Mesenchymal stem cell (in vitro differentiated cells and primary cell): ENCODE results near the gene OR5H2.

ENCODE experiments used
- DNase-seq: peaks from one replicate; pipeline ENCODE4 v3.0.0-alpha.2; 2013
- H2AFZ ChIP-seq: one replicate; pipeline ENCODE4 v1.6.1; 2013; ENCODE audit warnings: low read depth, mild to moderate bottlenecking, control low read depth, inconsistent platforms, low read length, moderate library complexity
- H2AK5ac ChIP-seq: 2 replicates; pipeline ENCODE4 v1.6.1; 2013; ENCODE audit warnings: low read length, moderate library complexity, mild to moderate bottlenecking, inconsistent platforms; ENCODE audit not compliant: severe bottlenecking
- H2BK120ac ChIP-seq: one replicate; pipeline ENCODE4 v1.6.1; 2013; ENCODE audit warnings: low read depth, mild to moderate bottlenecking, inconsistent platforms, low read length, moderate library complexity
- H2BK12ac ChIP-seq, 2 experiments: one replicate each; pipeline ENCODE4 v1.6.1; 2013; ENCODE audit warnings: inconsistent platforms in 2 of 2, low read length in 2 of 2, mild to moderate bottlenecking in 2 of 2, moderate library complexity in 2 of 2, control low read depth in 1 of 2
- H2BK15ac ChIP-seq: one replicate; pipeline ENCODE4 v1.6.1; 2013; ENCODE audit warnings: mild to moderate bottlenecking, low read depth, inconsistent platforms; ENCODE audit not compliant: poor library complexity, severe bottlenecking
- H2BK5ac ChIP-seq: 2 replicates; pipeline ENCODE4 v1.6.1; 2013; ENCODE audit warnings: low read depth, mild to moderate bottlenecking, low read length, control low read depth, inconsistent platforms; ENCODE audit not compliant: poor library complexity, severe bottlenecking
- H3K14ac ChIP-seq, 2 experiments: one replicate each; pipeline ENCODE4 v1.6.1; 2013; ENCODE audit warnings: inconsistent platforms in 2 of 2, low read length in 2 of 2, control low read depth in 1 of 2, mild to moderate bottlenecking in 1 of 2, moderate library complexity in 1 of 2
- H3K18ac ChIP-seq, 2 experiments: one replicate each; pipeline ENCODE4 v1.6.1; 2013; ENCODE audit warnings: inconsistent platforms in 2 of 2, low read length in 2 of 2, control low read depth in 1 of 2, low read depth in 1 of 2, mild to moderate bottlenecking in 1 of 2
- H3K23ac ChIP-seq, 2 experiments: one replicate each; pipeline ENCODE4 v1.6.1; 2013; ENCODE audit warnings: inconsistent platforms in 2 of 2, low read length in 2 of 2, mild to moderate bottlenecking in 2 of 2, moderate library complexity in 2 of 2, control low read depth in 1 of 2
- H3K27ac ChIP-seq: 2 replicates; pipeline ENCODE4 v1.5.1; 2013; ENCODE audit warnings: mild to moderate bottlenecking, moderate library complexity, low read length, control low read depth, inconsistent platforms; ENCODE audit not compliant: poor library complexity, severe bottlenecking
- H3K27me3 ChIP-seq, 2 experiments: 2 replicates each; pipeline versions ENCODE4 v1.6.1 to v1.7.0; 2013; ENCODE audit warnings: low read length in 2 of 2, mild to moderate bottlenecking in 2 of 2, moderate library complexity in 2 of 2, control low read depth in 1 of 2, inconsistent platforms in 1 of 2; ENCODE audit not compliant: control insufficient read depth in 1 of 2, insufficient read depth in 1 of 2
- H3K36me3 ChIP-seq, 2 experiments: 2 replicates each; pipeline versions ENCODE4 v1.6.1 to v1.7.0; 2013; ENCODE audit warnings: low read length in 2 of 2, control low read depth in 1 of 2, inconsistent platforms in 1 of 2, low read depth in 1 of 2, mild to moderate bottlenecking in 1 of 2; ENCODE audit not compliant: insufficient read depth in 2 of 2, control insufficient read depth in 1 of 2
- H3K4ac ChIP-seq, 2 experiments: one replicate each; pipeline ENCODE4 v1.6.1; 2013; ENCODE audit warnings: inconsistent platforms in 2 of 2, low read length in 2 of 2, mild to moderate bottlenecking in 2 of 2, moderate library complexity in 2 of 2, control low read depth in 1 of 2, low read depth in 1 of 2
- H3K4me1 ChIP-seq: 2 replicates; pipeline ENCODE4 v1.6.1; 2013; ENCODE audit warnings: low read depth, low read length, control low read depth; ENCODE audit not compliant: control insufficient read depth, insufficient read depth
- H3K4me2 ChIP-seq: 2 replicates; pipeline ENCODE4 v1.6.1; 2013; ENCODE audit warnings: low read length, mild to moderate bottlenecking, inconsistent platforms; ENCODE audit not compliant: poor library complexity, severe bottlenecking
- H3K4me3 ChIP-seq, 2 experiments: 2 replicates each; pipeline versions ENCODE4 v1.5.1 to v1.7.0; 2013; ENCODE audit warnings: low read length in 2 of 2, mild to moderate bottlenecking in 2 of 2, control low read depth in 1 of 2, low read depth in 1 of 2; ENCODE audit not compliant: insufficient read depth in 1 of 2
- H3K79me1 ChIP-seq: replicated peaks from 2 replicates; pipeline ENCODE4 v1.6.1; 2013; ENCODE audit warnings: mild to moderate bottlenecking, control low read depth, low read length, inconsistent platforms; ENCODE audit not compliant: poor library complexity, severe bottlenecking
- H3K9ac ChIP-seq: 2 replicates; pipeline ENCODE4 v1.7.0; 2013; ENCODE audit warnings: mild to moderate bottlenecking, low read length, moderate library complexity
- H3K9me3 ChIP-seq: 2 replicates; pipeline ENCODE4 v1.7.0; 2013; ENCODE audit warnings: mild to moderate bottlenecking, low read length; ENCODE audit not compliant: control insufficient read depth
- H4K8ac ChIP-seq: one replicate; pipeline ENCODE4 v1.6.1; 2013; ENCODE audit warnings: inconsistent platforms, mild to moderate bottlenecking, low read length, moderate library complexity
- H4K91ac ChIP-seq: one replicate; pipeline ENCODE4 v1.6.1; 2013; ENCODE audit warnings: mild to moderate bottlenecking, low read length, inconsistent platforms
- WGBS: methylation state at CpG from one replicate; pipeline ENCODE4 v1.1.7; 2013; ENCODE audit warnings: mixed read lengths; 5-methylcytosine and 5-hydroxymethylcytosine counted together

OR5H2 gene

DNA sequence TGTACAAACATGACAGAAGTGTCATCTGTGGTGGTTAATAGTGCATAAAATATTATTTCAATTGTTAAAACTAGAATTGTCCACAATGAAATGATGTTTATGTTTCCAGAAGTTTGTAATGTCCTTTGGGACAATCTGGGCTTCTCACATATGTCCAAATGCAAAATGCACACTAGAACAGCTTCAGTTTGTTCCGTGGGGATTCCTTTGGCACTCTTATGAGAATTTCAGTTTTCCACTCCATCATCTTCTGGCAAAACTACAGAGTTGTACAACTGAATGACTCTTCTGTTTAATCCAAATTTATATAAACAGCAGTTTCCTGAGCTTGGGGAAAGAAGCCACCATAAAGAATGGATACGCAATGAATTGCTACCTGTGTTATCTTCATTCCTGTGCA, 20.3 kb upstream of the OR5H2 start:
- Histone ChIP-seq H2AFZ (no peak overlapping the region), H3K9me3 (peaks cover 6% of the 10 kb centered on the region), H3K14ac (no peak overlapping the region), H2AK5ac (no peak overlapping the region), H2BK15ac (no peak overlapping the region), H3K4me3 (no peak overlapping the region), H3K18ac (no peak overlapping the region), H3K36me3 (no peaks in the 10 kb centered on the region), H2BK120ac (no peak overlapping the region), H4K91ac (no peak overlapping the region), H2BK5ac (no peak overlapping the region), H3K27me3 (no peaks in the 10 kb centered on the region), H2BK12ac (no peak overlapping the region), H4K8ac (no peak overlapping the region), H3K23ac (no peak overlapping the region), H3K9ac (no peak overlapping the region), H3K79me1 (no peaks in the 10 kb centered on the region), H3K27ac (no peak overlapping the region), H3K4me2 (no peak overlapping the region), H3K4me1 (no peaks in the 10 kb centered on the region), H3K4ac (no peak overlapping the region)
- DNase-seq: no peak
- WGBS: 64% methylated on average over 1 of the region's 2 CpGs

- H4K8ac ChIP-seq: no peak within 1 kb of the TSS
- no peak within 1 kb of the TSS for H3K23ac ChIP-seq
- DNase-seq: no peak
- no peak within 1 kb of the TSS for H2BK120ac ChIP-seq
- H4K91ac ChIP-seq: no peak within 1 kb of the TSS
- H3K4me1 ChIP-seq: no peaks in the 10 kb centered on the region
- no peak within 1 kb of the TSS for H3K4me2 ChIP-seq
- no peak within 1 kb of the TSS for H3K9ac ChIP-seq
- H3K14ac ChIP-seq: no peak within 1 kb of the TSS
- H2BK15ac ChIP-seq: no peak within 1 kb of the TSS
- H3K9me3 ChIP-seq: peaks cover 10% of the 10 kb centered on the region
- H3K4ac ChIP-seq: no peak within 1 kb of the TSS
- no peak within 1 kb of the TSS for H3K27ac ChIP-seq
- no peak within 1 kb of the TSS for H2BK5ac ChIP-seq
- H3K27me3 ChIP-seq: no peaks in the 10 kb centered on the region
- no peak within 1 kb of the TSS for H3K4me3 ChIP-seq
- 77% methylated on average over 3 of the region's 3 CpGs for WGBS
- no peak within 1 kb of the TSS for H2AFZ ChIP-seq
- no peaks in the 10 kb centered on the region for H3K36me3 ChIP-seq
- H2AK5ac ChIP-seq: no peak within 1 kb of the TSS
- no peaks in the 10 kb centered on the region for H3K79me1 ChIP-seq
- H2BK12ac ChIP-seq: no peak within 1 kb of the TSS
- no peak within 1 kb of the TSS for H3K18ac ChIP-seq
Measured at GRCh38 chr3:98263944-98264343, 18.4 kb upstream of the OR5H2 start, which contains the start of gene OR5H6. OR5H6 (plus strand) TSS chr3:98264244; CDS start chr3:98264333, 89 bp downstream.

DNA sequence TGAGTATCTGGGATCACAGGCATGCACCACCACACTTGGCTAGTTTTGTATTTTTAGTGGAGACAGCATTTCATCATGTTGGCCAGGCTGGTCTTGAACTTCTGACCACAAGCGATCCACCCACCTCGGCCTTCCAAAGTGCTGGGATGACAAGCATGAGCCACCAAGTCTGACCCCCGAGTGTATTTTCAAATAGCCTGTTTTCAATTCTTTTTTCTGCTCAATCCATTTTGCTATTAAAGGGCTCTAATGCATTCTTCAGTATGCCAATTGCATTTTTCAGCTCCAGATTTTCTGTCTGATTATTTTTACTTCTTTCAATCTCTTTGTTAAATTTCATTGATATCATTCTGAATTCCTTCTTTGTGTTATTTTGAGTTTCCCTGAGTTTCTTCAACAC, 12.5 kb upstream of the OR5H2 start:
- H3K9ac ChIP-seq: no peak overlapping the region
- no peak overlapping the region for H2BK15ac ChIP-seq
- no peak overlapping the region for H4K91ac ChIP-seq
- no peak overlapping the region for H3K27ac ChIP-seq
- H3K4me1 ChIP-seq: no peaks in the 10 kb centered on the region
- H2BK120ac ChIP-seq: no peak overlapping the region
- peaks cover 25% of the 10 kb centered on the region for H3K9me3 ChIP-seq
- H3K14ac ChIP-seq: no peak overlapping the region
- H3K4me3 ChIP-seq: no peak overlapping the region
- no peaks in the 10 kb centered on the region for H3K36me3 ChIP-seq
- no peak overlapping the region for H3K23ac ChIP-seq
- no peaks in the 10 kb centered on the region for H3K79me1 ChIP-seq
- no peak overlapping the region for H2BK12ac ChIP-seq
- WGBS: 84% methylated on average over 3 of the region's 3 CpGs
- H2BK5ac ChIP-seq: no peak overlapping the region
- H3K4ac ChIP-seq: no peak overlapping the region
- no peak overlapping the region for H3K4me2 ChIP-seq
- H3K27me3 ChIP-seq: no peaks in the 10 kb centered on the region
- H2AFZ ChIP-seq: no peak overlapping the region
- H4K8ac ChIP-seq: no peak overlapping the region
- no peak for DNase-seq
- no peak overlapping the region for H3K18ac ChIP-seq
- no peak overlapping the region for H2AK5ac ChIP-seq

DNA sequence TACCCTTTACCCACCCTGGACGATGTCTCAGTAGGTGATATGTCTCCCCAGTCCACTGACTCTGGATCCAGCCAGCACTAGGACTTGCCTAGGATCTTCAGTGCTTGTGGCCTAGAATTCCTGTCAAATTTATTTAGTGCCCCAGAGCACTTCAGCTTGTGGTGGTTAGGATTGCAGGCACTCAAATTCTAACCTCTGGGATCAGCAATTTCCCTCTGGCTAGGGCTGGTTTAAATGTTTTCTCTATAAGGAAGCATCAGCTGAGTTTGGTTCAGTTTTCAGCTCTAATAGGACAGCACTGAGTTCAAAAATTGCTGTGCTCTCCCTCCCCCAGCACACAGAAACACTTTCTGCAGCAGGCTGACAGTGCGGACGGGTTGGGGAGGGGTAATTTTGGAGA, 10.2 kb upstream of the OR5H2 start:
- Histone ChIP-seq H3K9me3 (peaks cover 25% of the 10 kb centered on the region), H2BK12ac (no peak overlapping the region), H2BK120ac (no peak overlapping the region), H3K27me3 (no peaks in the 10 kb centered on the region), H2AFZ (no peak overlapping the region), H4K91ac (no peak overlapping the region), H3K4me1 (no peaks in the 10 kb centered on the region), H3K9ac (no peak overlapping the region), H2BK5ac (no peak overlapping the region), H3K18ac (no peak overlapping the region), H3K36me3 (no peaks in the 10 kb centered on the region), H3K4me2 (no peak overlapping the region), H2BK15ac (no peak overlapping the region), H3K79me1 (no peaks in the 10 kb centered on the region), H3K14ac (no peak overlapping the region), H3K4ac (no peak overlapping the region), H4K8ac (no peak overlapping the region), H3K23ac (no peak overlapping the region), H3K4me3 (no peak overlapping the region), H2AK5ac (no peak overlapping the region), H3K27ac (no peak overlapping the region)
- no peak for DNase-seq
- WGBS: 75% methylated on average over 1 of the region's 3 CpGs
